ENCODE data around the gene UBIAD1.
A peak's percentile ranks its signal among the peaks of the same experiment; 100 is the strongest.

UBIAD1 gene

DNA sequence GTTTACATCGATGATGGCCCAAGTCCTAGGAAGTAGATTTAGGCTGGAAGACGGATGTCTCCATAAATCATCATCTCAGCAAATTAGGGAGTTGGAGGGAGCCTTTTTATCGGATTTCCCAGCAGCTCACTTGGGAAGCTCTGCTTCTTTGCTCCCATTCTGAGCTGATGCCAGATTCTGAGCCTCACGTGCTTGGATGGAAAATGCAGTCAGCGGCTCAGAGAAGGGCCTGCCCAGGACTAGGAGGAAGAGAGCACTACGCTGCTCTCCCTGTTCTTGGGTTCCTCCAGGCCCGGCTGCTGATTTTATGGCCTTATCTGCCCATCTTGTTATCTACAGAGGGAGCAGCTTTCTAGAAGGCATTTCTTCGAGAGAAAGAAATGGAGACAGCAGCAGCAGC, 42.0 kb downstream of the UBIAD1 start:
- no peak for ATAC-seq

DNA sequence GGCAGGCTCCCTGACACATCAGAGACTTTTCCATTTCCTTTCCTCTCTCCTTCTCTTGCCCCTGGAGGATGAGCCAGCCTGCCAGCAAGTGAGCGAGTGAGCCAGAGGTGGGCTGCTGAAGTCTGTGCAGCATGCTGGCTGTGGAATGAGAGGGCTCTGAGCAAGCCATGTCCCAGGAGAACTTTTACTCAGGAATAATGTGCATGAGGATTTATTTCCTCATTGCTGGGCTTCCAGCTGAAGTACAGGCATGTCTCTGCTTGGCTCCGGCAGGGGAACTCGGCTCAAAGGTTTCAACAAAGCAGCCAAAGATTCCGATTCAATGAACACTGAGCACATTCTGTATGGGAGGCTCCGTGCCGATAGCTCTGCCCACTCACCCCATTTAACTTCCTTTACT, 43.7 kb downstream of the UBIAD1 start:
- no peak for ATAC-seq

DNA sequence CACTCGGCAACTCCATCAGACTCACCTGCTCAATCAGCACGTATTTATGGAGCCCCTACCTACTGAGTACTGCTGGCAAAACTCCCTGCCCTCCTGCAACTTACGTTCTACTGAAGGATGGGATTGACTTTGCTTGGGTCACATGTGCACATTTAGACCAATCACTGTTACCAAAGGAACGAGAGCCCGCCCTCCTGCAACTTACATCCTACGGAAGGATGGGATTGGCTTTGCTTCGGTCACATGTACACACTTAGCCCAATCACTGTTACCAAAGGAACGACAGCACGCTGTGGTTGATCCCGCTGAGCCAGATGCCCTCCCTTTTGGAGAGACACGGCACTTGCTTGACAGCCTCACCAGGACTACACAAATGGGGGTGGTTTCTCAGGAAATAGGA, 46.0 kb downstream of the UBIAD1 start:
- no peak for ATAC-seq

DNA sequence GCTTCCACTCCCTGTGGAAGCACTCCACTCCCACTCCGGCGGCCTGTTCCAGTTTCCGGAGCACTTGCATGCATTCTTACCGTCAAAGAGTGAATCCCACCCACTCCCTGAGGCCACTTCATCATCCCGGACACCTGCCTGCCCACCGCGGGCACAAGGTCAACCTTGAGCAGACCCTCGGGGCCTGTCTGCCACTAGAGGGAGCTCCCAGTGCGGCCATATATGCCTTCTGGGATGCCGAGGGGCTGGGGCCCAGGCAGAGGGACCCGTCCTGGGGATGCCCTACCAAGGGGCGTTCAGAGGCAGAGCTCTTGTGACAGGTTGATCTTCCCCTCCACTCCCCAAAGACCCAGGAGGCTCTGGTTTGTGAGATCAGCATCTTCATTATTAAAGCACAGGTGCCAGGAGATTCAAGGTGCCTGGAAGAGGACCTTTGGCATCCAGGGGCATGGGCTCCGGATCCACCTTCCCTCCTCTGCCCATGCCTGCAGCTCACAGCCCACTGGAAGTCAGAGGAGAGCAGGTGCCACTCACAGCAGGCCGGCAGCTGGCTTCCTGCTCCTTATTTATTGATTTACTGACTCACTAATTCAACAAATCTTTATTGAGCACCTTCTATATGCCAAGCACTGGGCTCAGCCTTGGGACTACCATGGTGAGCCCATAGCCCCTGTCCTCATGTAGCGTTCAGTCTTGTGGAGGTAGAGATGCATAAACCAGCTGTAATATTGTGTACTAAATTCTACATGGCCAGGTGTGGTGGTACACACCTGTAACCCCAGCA, 47.3 kb downstream of the UBIAD1 start:
- ATAC-seq = peak in 1 of 2 donors; percentile 36

DNA sequence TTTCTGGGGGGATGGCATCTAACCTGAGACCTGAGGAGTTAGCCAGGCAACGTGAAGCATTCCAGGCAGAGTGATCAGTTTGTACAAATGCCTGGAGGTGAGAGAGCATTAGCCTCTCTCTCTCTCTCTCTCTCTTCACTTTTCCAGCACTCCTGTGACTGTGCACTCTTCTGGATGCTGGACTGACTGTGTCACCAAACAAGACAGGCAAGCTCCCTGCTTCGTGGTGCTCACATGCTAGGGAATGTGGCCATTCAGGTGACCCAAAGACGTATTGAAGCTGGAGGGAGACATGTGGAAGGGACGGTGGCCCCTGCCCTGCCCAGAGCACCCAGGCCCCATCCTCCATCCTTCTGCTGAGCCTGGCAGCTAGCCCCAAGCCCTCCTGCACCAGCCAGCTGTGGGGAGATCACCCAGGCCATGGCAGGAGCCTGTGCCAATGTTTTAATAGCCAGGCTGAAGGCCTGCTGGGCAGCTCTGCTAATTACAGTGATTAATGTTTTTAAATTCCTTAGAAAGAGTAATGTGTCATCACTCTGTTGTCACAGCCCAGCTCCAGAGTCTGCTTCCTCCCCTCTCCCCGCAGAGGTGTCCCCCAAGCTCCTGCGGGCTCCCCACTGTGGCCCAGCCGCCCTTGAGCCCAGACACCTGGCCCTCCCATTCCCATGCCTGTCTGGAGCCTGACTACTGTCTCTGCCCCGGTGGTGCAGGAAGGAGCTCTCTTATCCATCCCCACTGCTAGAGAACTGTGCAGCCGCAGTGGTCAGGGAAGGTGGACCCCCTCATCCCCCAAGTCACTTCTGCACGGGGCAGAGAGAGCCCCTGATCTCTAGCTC, 48.9 kb downstream of the UBIAD1 start:
- no peak for ATAC-seq

DNA sequence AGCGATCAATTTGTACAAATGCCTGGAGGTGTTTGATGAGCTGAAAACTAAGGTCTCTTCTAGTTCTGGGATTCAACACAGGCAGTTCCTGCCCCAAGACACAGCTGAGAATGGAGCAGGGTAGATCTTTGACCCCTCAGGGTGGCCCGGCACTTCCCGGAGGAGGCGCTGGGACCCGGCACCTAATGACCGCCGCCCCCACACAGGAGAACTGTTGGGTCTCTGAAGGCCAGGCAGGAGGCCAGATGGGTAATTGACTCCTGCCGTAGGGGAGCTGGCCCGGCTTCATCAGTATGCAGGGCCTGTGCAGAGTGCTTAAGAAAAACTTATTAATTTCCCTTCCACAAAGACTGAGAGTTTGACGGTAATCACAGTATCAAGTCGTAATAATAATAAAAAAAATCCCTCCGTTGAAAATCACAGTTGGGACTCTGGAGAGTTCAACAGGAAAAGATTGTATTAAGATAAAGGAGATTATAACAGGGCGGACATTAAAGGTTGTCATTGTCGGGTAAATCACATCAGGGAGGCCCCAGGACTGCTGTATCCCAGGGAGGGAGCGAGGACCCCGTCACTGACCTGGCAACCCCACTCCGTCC, 51.7 kb downstream of the UBIAD1 start:
- no peak for ATAC-seq

DNA sequence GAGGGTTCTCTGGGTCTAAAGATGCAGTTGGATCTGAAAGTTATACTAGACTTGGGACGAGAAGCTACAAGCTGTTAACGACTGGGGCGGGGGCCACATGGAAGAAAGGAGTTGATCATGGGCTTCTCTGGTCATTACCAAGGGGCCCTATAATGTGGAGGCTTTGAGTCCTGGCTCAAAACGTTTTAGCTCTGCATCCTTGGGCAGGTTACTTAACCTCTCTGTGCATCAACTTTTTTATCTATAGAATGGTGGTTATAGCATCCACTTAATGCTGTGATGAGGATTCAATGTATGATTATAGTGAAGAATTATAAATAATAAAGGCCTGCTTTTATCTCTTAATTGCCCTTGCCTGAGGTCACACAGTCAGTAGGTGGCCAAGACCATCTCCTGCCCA, 53.1 kb downstream of the UBIAD1 start:
- ATAC-seq = no peak

DNA sequence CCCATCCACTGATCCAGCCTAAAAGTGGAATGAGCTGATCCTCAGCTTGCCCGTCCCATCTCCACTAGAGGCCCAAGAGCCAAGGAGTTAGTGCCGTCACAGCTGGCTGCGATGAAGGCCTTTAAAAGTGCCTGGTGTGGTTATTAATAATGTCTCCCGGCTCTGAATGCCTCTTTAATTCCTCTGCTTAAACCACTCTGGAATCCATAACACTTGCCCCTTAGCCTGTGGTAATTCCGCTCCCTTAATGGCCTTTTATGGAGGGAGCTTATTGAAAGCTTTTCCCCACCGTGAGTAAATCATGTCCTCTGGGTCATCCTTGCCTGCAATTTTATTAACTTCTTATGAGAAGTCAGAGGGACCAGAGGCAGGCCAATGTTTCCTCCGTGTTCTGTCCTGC, 55.4 kb downstream of the UBIAD1 start:
- ATAC-seq = no peak

DNA sequence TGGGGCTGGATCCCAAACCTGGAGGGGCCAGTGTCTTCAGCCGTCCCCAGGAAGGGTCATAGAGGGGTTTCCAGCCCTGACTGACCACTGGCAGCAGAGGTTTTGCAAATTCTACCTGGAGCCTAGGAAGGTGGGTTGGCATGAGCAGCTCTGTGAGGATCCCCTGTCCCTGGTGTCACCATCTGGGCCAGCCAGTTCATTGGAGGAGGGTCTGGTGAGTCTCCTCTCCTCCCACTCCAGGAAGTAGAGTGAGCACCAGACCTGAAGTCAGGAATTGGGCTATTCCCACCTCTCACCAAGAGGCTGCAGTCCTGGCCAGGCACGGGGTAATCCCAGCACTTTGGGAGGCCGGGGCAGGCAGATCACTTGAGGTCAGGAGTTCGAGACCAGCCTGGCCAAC, 57.4 kb downstream of the UBIAD1 start:
- ATAC-seq = no peak

DNA sequence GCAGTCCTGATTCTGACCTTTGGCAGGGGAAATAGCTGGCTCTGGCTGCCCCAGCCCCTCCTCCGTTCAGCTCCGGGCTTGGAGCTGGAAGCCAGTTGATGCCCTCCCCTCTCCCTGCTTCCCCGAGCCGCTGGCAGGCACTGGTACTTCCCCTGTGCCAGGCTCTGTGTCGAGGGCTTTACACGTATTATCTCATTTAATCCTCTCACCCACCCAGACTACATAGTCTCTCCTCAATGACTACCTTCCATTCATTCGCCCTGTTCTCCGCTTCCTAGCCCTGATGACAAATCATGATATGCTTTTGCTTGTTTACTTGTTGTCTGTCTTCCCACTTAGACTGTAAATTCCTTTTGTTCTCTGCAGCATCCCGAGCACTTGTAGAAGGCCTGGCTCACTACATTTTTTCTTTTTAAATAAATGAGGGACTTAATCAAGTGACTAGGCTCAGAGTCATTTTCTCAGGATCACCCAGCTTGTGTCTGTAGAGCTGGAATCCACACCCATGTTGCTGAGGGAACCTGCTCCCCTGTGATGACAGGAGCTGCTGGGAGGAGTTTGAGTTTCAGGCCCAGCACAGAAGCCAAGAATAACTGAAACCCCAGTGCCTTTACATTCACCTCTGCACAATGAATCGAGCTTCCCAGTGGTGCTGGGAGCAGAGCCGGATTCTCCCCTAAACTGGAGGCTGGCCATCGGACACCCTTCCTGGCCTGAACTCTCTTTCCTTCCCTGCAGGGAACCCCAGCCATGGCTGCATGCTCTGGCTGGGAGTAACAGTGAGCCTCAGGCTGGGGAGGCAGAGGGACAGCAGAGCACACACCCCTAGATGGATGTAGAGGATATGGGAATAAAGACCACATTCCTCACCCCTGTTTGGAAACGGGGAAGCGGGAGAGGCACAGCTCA, 58.3 kb downstream of the UBIAD1 start:
- no peak for ATAC-seq

DNA sequence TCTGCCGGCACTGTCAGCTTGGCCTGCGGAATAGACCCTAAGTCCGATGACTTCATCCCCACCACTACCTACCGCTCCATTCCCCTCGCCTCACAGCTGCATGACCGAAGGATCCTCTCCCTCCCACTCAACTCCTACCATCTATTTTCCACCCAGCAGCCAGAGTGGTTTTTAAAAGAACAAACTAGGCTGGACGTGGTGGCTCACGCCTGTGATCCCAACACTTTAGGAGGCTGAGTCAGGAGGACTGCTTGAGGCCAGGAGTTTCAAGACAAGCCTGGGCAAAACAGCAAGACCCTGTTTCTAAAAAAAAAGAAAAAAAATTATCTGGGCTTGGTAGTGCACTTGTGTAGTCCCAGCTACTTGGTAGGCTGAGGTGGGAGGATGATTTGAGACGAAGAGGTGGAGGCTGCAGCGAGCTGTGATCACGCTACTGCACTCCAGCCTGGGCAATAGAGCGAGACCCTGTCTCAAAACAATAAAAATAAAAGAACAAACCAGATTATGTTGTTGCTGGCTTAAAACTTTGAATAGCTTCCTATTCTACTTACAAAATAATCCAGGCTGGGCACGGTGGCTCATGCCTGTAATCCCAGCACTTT, 59.0 kb downstream of the UBIAD1 start:
- ATAC-seq = no peak

DNA sequence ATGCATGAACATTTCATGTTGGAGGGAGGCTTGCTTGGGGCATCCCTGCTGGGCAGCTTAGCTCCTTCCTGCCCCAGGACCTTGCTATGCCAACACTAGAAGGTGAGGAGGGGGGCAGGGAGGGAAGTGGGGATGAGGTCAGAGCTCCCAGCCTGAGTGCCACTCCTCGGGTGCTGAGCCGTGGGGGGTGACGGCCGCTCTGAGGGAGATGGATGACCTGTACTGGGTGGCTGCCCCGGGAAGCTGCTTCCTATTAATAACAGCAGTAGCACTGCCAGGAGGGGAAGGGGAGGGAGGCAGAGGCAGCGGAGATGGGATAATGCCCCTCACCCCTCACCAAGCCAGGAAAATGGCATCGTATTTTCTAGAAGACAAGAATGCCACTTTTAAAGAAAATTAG, 60.6 kb downstream of the UBIAD1 start:
- no peak for ATAC-seq

DNA sequence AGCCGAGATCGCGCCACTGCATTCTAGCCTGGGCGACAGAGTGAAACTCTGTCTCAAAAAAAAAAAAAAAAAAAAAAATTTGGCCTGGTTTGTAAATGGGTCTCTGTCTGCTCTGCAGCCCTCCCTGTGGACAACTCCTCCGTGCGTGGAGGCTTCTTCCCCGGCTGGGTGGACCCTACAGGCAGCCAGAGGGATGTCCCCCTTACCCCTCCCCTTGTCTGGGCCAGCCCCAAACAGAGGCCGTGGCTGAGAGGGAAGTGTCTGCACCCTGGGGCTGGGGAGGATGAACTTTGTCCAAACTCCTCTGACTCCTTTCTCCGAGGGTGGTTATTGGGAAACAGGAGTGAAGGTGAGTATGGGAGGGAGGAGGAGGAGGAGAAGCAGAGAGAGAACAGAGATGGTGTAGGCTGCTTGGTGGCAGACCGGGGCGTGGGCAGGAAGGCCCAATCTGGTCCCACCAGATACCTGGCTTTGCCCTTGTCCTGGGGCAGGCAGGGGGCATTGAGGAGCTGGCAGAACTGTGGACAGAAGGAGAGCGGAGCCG, 61.3 kb downstream of the UBIAD1 start:
- no peak for ATAC-seq

DNA sequence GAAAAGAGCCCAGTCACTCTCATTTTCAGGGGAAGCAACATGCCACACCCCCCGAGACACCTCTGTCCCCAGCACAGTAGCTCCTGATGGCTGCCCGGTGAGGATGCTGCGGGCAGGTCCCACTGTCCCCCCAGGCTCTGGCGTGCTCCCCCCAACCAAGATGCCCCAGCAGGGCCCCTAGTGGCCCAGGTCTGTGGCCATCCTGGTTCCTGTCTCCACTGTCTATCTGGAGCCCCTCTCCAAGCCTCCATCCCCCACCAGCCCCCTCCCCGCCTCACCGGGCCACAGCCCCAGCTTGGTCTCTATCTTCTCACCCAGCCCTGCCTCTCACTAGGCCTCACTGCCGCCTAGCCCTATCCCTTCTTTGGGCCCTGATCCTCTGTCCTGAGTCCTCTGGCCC, 61.8 kb downstream of the UBIAD1 start:
- no peak for ATAC-seq

DNA sequence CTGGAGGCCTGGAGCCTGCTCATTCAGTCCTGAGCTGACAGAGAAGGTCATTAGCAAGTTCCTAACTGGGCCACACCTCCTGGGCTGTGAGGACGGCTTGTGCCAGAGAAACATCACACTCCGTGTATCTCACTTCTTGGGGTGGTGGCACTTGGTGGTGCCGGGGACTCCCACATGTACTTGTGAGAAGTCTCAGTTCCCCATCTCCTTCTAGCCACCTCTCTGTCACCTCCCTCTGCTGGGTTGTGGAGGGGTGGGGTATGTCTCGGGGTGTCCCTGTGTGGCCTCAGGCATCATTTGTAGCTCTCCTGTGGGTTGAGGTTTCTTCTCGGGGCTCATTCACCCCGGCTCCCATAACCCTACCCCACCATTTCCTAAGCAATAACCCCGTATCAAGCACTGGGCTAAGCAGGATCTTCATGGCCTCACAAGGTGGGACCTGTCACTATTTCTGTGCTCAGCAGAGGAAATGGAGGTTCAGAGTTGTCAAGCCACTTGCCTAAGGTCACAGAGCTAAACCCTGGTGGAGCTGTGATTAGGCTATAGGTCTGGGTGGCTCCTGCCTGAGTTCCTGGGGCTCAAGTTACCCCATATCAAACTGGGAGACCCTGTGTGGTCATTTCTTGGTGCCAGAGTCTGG, 62.5 kb downstream of the UBIAD1 start:
- ATAC-seq = no peak

DNA sequence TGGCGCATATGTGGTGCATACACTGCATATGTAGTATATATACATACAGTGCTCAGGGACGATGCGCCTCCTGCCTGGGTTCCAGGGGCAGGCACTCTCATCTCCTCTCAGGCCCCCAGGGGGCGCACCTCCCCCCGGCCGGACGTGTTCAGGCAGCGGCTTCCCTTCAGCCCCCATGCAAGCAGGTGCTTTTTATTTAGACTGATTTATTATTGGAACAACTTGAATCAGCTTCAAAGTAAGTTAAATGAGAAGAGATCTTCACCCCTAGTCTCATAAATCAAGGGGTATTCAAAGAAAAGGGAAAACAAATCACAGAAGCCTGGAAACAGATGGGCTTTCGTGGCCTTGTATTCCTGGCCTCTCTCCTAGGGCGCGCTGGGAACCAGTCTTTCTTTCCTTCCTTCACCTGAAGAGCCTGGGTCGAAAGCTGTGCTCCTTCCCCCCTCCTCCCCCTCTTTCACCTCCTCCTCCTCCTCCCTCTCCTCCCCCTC, 64.6 kb downstream of the UBIAD1 start:
- peak; percentile 65 to 82 for ATAC-seq
